HCT116 (cell line): Measurements from ENCODE around the gene EFHD1. TPM values are rescaled to one million over a fixed set of nuclear protein-coding genes. Genes with fewer than 3 reads are reported as not detected.

Experiments
- ATAC-seq: fragments of 200-7000 bp; cut with Tn5 transposase; 2 replicates; pipeline ENCODE4 v1.9.1; 2020; ENCODE audit warnings: mild to moderate bottlenecking, moderate library complexity
- BruUV-seq: library from RNA; stranded (reverse); fragments of 400-500 nt; replicated peaks from 2 replicates; lab custom pipeline; 2021; lab: Mats Ljungman, UMichigan
- CTCF ChIA-PET: fragments of 300-600 bp; sonication (Branson Sonifier 250); formaldehyde crosslinking; loops from one replicate; lab custom pipeline; 2021; ENCODE audit warnings: antibody characterized with exemption; lab: Charles Lee
- POLR2A ChIA-PET: fragments of 300-600, 350-600 bp; sonication (Branson Sonifier 250); formaldehyde crosslinking; loops from one replicate; lab custom pipeline; 2021; ENCODE audit warnings: antibody characterized with exemption; lab: Charles Lee
- RAD21 ChIA-PET, 2 experiments: fragments of 300-600 bp; sonication (Branson Sonifier 250); formaldehyde crosslinking; loops; one replicate each; lab custom pipeline; 2023; ENCODE audit warnings: low total read pairs in 2 of 2; ENCODE audit not compliant: uncharacterized antibody in 2 of 2, unreplicated experiment in 2 of 2, low non-redundant PET in 1 of 2; lab: Charles Lee
- DNase-seq: peaks from one replicate; pipeline ENCODE4 v3.0.0-alpha.2; 2010; ENCODE audit warnings: low read depth, low spot score
- H2AFZ ChIP-seq: fragments of 200-600 bp; shearing (Covaris generic), sonication (generic); 2 replicates; pipeline ENCODE4 v1.6.1; 2017; ENCODE audit warnings: low read depth, mixed run types, mixed read lengths, antibody characterized with exemption, low read length; ENCODE audit not compliant: poor library complexity, severe bottlenecking
- H3K27ac ChIP-seq: 2 replicates; pipeline ENCODE4 v1.5.1; 2012; ENCODE audit warnings: low read depth, low read length
- H3K27me3 ChIP-seq: fragments of 200-600 bp; sonication (generic); 2 replicates; pipeline ENCODE4 v1.6.1; 2016; ENCODE audit warnings: mixed run types, low read length, mixed read lengths; ENCODE audit not compliant: insufficient read depth
- H3K36me3 ChIP-seq, 2 experiments: fragments of 200-500 bp in 1 of 2; fragments of 200-600 bp in 1 of 2; sonication (Bioruptor generic) in 1 of 2; sonication (generic) in 1 of 2; 2 replicates each; pipeline versions ENCODE4 v1.5.1 to v1.6.1; 2014 to 2016; ENCODE audit warnings: low read length in 2 of 2, inconsistent platforms in 1 of 2, mixed read lengths in 1 of 2, mixed run types in 1 of 2; ENCODE audit not compliant: insufficient read depth in 2 of 2, control insufficient read depth in 1 of 2
- H3K4me1 ChIP-seq, 2 experiments: fragments of 200-600 bp in 1 of 2; sonication (generic) in 1 of 2; 2 replicates each; pipeline versions ENCODE4 v1.5.1 to v1.6.1; 2012 to 2017; ENCODE audit warnings: low read length in 2 of 2, inconsistent platforms in 1 of 2, mild to moderate bottlenecking in 1 of 2, mixed read lengths in 1 of 2, mixed run types in 1 of 2, moderate library complexity in 1 of 2; ENCODE audit not compliant: insufficient read depth in 2 of 2, control insufficient read depth in 1 of 2
- H3K4me2 ChIP-seq: fragments of 200-600 bp; sonication (generic); 2 replicates; pipeline ENCODE4 v1.6.1; 2017; ENCODE audit warnings: mixed run types, low read length, mixed read lengths
- H3K4me3 ChIP-seq, 2 experiments: fragments of 200-600 bp in 1 of 2; sonication (generic) in 1 of 2; replicated peaks in 1 of 2; 2 replicates each; pipeline ENCODE4 v1.5.1; 2011 to 2016; ENCODE audit warnings: low read length in 2 of 2, control low read depth in 1 of 2, low read depth in 1 of 2, mild to moderate bottlenecking in 1 of 2, mixed read lengths in 1 of 2, mixed run types in 1 of 2
- H3K79me2 ChIP-seq: fragments of 200-600 bp; sonication (generic); 2 replicates; pipeline ENCODE4 v1.6.1; 2017; ENCODE audit warnings: mild to moderate bottlenecking, mixed run types, low read length, moderate library complexity, mixed read lengths; ENCODE audit not compliant: insufficient read depth
- H3K9ac ChIP-seq: fragments of 200-600 bp; sonication (generic); 2 replicates; pipeline ENCODE4 v1.6.1; 2016; ENCODE audit warnings: low read length, mixed read lengths
- H3K9me2 ChIP-seq: fragments of 200-600 bp; sonication (generic), shearing (Covaris generic); 2 replicates; pipeline ENCODE4 v1.6.1; 2017; ENCODE audit warnings: mixed run types, mild to moderate bottlenecking, moderate library complexity; ENCODE audit not compliant: insufficient read depth
- H3K9me3 ChIP-seq, 2 experiments: fragments of 200-500 bp in 1 of 2; fragments of 200-600 bp in 1 of 2; sonication (Bioruptor generic) in 1 of 2; sonication (generic) in 1 of 2; 2 replicates each; pipeline ENCODE4 v1.6.1; 2014 to 2017; ENCODE audit warnings: low read length in 2 of 2, mixed read lengths in 2 of 2, inconsistent platforms in 1 of 2, low read depth in 1 of 2, mild to moderate bottlenecking in 1 of 2, mixed run types in 1 of 2, moderate library complexity in 1 of 2; ENCODE audit not compliant: control insufficient read depth in 1 of 2, insufficient read depth in 1 of 2
- H4K20me1 ChIP-seq: fragments of 200-600 bp; sonication (generic), shearing (Covaris generic); 2 replicates; pipeline ENCODE4 v1.6.1; 2017; ENCODE audit warnings: mixed run types, mild to moderate bottlenecking, moderate library complexity; ENCODE audit not compliant: insufficient read depth
- ELF1 ChIP-seq: IDR thresholded peaks from 2 replicates; pipeline ENCODE4 v1.6.1; 2012; ENCODE audit warnings: low read depth, borderline replicate concordance
- EZH2phosphoT487 ChIP-seq: fragments of 200-600 bp; IDR thresholded peaks from 2 replicates; pipeline ENCODE4 v1.6.1; 2018; ENCODE audit warnings: antibody characterized with exemption, borderline replicate concordance
- JUND ChIP-seq: IDR thresholded peaks from 2 replicates; pipeline ENCODE4 v1.6.1; 2012
- POLR2A ChIP-seq: IDR thresholded peaks from 2 replicates; pipeline ENCODE4 v1.7.0; 2011; ENCODE audit warnings: borderline replicate concordance; ENCODE audit not compliant: insufficient read depth, insufficient read length; ENCODE audit errors: extremely low read depth
- POLR2AphosphoS5 ChIP-seq: IDR thresholded peaks from 2 replicates; pipeline ENCODE4 v1.6.1; 2011; ENCODE audit warnings: mild to moderate bottlenecking, low read depth, low read length, moderate library complexity
- RAD21 ChIP-seq: IDR thresholded peaks from 2 replicates; pipeline ENCODE4 v1.6.1; 2012; ENCODE audit warnings: low read depth, mild to moderate bottlenecking
- SIN3A ChIP-seq: IDR thresholded peaks from 2 replicates; pipeline ENCODE4 v1.6.1; 2012; ENCODE audit warnings: low read depth
- SP1 ChIP-seq: IDR thresholded peaks from 2 replicates; pipeline ENCODE4 v1.6.1; 2012; ENCODE audit warnings: low read depth
- SRF ChIP-seq: IDR thresholded peaks from 2 replicates; pipeline ENCODE4 v1.6.1; 2012; ENCODE audit warnings: low read depth
- intact Hi-C: fragments of 100-400 bp; cut with micrococcal nuclease; formaldehyde crosslinking; loops from 2 replicates; pipeline ENCODE4 v1.10.0; 2022
- total RNA-seq: library from RNA; stranded (reverse); gene quantifications from one replicate; pipeline ENCODE4 v1.2.1, GENCODE V29; 2021; ENCODE audit not compliant: unreplicated experiment
- TF ChIP-seq, protein P1 (sequence below): IDR thresholded peaks from 2 replicates; pipeline ENCODE4 v1.6.1; 2012
- TF ChIP-seq, protein P2 (sequence below): IDR thresholded peaks from 2 replicates; pipeline ENCODE4 v1.6.1; 2011; ENCODE audit warnings: mild to moderate bottlenecking, low read length, moderate library complexity; ENCODE audit not compliant: insufficient replicate concordance; ENCODE audit errors: extremely low read depth

Gene EFHD1
- total RNA-seq, 1 experiment from 2014 or later = 0.52 TPM

DNA sequence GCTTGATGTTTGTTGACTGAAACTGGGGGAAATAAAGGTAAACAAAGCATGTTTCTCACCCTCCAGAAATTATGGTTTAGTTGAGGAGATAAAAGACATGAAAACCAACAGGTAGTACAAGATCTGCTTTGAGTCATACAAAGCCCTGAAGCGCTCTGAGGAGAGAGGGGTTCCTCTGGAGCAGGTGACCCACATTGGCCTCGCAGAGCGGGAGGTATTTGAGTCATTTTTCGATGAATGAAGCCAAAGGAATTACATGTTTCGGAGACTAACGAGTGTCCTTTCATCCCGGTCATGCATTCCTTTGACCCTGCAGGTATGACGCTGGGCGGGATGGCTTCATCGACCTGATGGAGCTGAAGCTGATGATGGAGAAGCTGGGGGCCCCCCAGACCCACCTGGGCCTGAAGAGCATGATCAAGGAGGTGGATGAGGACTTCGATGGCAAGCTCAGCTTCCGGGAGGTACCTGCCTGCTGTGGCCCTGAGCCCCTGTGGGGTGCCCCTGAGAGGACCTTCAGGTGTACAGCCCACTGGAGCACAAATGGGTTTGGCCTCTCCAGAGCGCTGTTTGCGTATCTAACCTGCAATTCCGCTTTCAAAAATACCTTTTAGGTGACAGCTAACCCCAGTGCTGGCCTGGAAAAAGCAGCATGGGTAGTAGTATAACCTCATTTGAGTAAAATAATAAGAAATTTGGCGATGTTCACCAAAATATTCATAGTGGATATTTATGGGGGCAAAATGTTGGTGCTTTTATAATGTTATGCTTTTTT lies 29.3 kb downstream of the EFHD1 start:
- no TSS peak for BruUV-seq
- H3K4me3 ChIP-seq = no peak overlapping the region
- CTCF ChIA-PET = no interaction called here
- no peaks in the 10 kb centered on the region for H3K79me2 ChIP-seq
- no peak overlapping the region for H2AFZ ChIP-seq
- no peaks in the 10 kb centered on the region for H3K9me3 ChIP-seq
- peaks cover 2 to 9% of the 10 kb centered on the region in 2 experiments; a peak in 1 of 4 replicates for H3K4me1 ChIP-seq
- no peak overlapping the region for H3K27ac ChIP-seq
- TF ChIP-seq, protein P1, sequence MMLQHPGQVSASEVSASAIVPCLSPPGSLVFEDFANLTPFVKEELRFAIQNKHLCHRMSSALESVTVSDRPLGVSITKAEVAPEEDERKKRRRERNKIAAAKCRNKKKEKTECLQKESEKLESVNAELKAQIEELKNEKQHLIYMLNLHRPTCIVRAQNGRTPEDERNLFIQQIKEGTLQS = no peak
- TF ChIP-seq RAD21 (no peak), SP1 (no peak)
- TF ChIP-seq, protein P2, sequence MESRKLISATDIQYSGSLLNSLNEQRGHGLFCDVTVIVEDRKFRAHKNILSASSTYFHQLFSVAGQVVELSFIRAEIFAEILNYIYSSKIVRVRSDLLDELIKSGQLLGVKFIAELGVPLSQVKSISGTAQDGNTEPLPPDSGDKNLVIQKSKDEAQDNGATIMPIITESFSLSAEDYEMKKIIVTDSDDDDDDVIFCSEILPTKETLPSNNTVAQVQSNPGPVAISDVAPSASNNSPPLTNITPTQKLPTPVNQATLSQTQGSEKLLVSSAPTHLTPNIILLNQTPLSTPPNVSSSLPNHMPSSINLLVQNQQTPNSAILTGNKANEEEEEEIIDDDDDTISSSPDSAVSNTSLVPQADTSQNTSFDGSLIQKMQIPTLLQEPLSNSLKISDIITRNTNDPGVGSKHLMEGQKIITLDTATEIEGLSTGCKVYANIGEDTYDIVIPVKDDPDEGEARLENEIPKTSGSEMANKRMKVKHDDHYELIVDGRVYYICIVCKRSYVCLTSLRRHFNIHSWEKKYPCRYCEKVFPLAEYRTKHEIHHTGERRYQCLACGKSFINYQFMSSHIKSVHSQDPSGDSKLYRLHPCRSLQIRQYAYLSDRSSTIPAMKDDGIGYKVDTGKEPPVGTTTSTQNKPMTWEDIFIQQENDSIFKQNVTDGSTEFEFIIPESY = no peak
- H4K20me1 ChIP-seq = no peaks in the 10 kb centered on the region
- H3K9ac ChIP-seq = no peak overlapping the region
- H3K9me2 ChIP-seq = no peaks in the 10 kb centered on the region
- DNase-seq (no peak), ATAC-seq (no peak)
- POLR2A ChIA-PET = no interaction called here
- intact Hi-C loops = no loop called here
- RAD21 ChIA-PET = no interaction called here
- H3K4me2 ChIP-seq = no peak overlapping the region
- no peaks in the 10 kb centered on the region for H3K27me3 ChIP-seq
- no peaks in the 10 kb centered on the region for H3K36me3 ChIP-seq

DNA sequence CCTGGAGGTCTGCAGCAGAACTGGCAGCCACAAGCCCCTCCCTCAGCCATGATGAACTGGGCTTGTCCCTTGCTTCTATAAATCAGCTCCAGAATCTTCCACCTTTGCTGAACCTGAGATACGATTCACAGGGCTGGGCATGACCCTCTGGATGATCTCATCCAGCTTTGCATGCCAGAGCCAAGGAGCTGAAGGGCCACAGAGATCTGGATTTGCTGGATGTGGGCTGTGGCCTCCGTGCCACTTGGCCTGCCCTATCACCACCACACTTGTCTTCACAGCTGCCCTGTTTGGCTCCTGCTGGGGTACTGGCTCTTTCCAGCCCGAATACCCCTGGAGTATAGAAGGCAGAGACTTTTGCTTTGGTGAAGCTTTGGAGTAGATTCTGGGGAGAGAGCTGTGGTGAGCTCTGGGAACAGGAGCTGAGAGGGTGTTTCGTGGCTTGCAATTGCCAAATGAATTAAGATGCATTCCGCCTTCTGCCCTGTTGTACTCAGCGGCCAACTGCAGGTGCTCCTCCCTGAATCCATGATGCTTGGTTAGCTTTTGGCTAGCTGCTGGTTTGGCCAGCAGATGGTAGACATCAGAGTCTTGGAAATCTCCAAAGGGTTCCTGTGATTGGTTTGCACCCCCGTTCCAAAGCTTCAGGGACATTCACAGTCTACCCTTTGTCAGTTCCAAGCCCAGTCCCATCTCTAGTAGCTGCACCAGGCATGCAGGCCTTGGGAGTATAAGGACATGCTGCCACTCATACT lies 32.8 kb downstream of the EFHD1 start:
- CTCF ChIA-PET = no interaction called here
- TF ChIP-seq SRF (no peak), SIN3A (no peak), EZH2phosphoT487 (no peak), POLR2A (no peak), RAD21 (no peak), JUND (no peak), ELF1 (no peak), POLR2AphosphoS5 (no peak)
- TF ChIP-seq, protein P2 = no peak

More for the DNA sequence above, 32.8 kb downstream of the EFHD1 start:
- ATAC-seq (no peak), DNase-seq (no peak)
- Histone ChIP-seq H3K4me3 (no peak overlapping the region), H3K4me1 (peaks cover 2 to 9% of the 10 kb centered on the region in 2 experiments; a peak in 1 of 4 replicates), H3K27ac (no peak overlapping the region), H3K36me3 (no peaks in the 10 kb centered on the region), H4K20me1 (no peaks in the 10 kb centered on the region), H3K79me2 (no peaks in the 10 kb centered on the region), H3K9me2 (no peaks in the 10 kb centered on the region), H3K27me3 (no peaks in the 10 kb centered on the region), H3K9me3 (no peaks in the 10 kb centered on the region), H2AFZ (no peak overlapping the region), H3K9ac (no peak overlapping the region), H3K4me2 (no peak overlapping the region)
- ChIA-PET RAD21 (no interaction called here), POLR2A (no interaction called here)
- BruUV-seq = no TSS peak
- intact Hi-C loops = no loop called here
